ENCODE results near the gene PTPRD. TPM values are rescaled to one million over a fixed set of nuclear protein-coding genes. Genes with fewer than 3 reads are reported as not detected.

The PTPRD gene
- total and polyA plus RNA-seq, 2 of the 4 experiments (the other 2 are of a cell fraction), result 0.07 to 0.18 TPM

GRCh38 chr9:8961186-8961851, 1651.5 kb downstream of the PTPRD start:
- H3K9me3 ChIP-seq (ENCODE audit: control insufficient read depth, insufficient read depth, low read length), result peaks cover 2% of the 10 kb centered on the region; the same call in 1 of the 2 replicates
- no peak overlapping the region for H3K56ac ChIP-seq (ENCODE audit: extremely low read depth, insufficient read depth, low read length)
- BruUV-seq (replicated peaks), result no TSS peak
- H3K4me2 ChIP-seq (ENCODE audit: low read depth, low read length), result no peak overlapping the region
- ChIA-PET POLR2A (ENCODE audit: unreplicated experiment) (no interaction called here), CTCF (no interaction called here)
- H4K91ac ChIP-seq (ENCODE audit: insufficient read depth, low read depth, low read length), result no peak overlapping the region
- WGBS, 2 experiments (ENCODE audit: extremely low coverage in 2 of 2, insufficient read length in 1 of 2), result 43% methylated on average over 2 of the region's 4 CpGs; no CpG with 5 or more reads in 1 of the 2 experiments
- no peak overlapping the region for H3K27ac ChIP-seq (ENCODE audit: insufficient read depth, low read length)
- H3K9me1 ChIP-seq (ENCODE audit: insufficient read depth, low read length), result no peaks in the 10 kb centered on the region
- H3K79me1 ChIP-seq (ENCODE audit: low read depth in 1 of 2, low read length in 2 of 2), result no peaks in the 10 kb centered on the region
- ATAC-seq (ENCODE audit: low read depth) (no peak), DNase-seq (no peak)
- intact Hi-C loops (cut with micrococcal nuclease), result no loop called here
- no peaks in the 10 kb centered on the region for H3K4me1 ChIP-seq (ENCODE audit: control insufficient read depth, insufficient read depth, low read length)
- H2AFZ ChIP-seq (replicated peaks; ENCODE audit: low read length, poor library complexity), result no peak overlapping the region
- no peak overlapping the region for H2AK9ac ChIP-seq (replicated peaks; ENCODE audit: low read depth, low read length, poor library complexity)
- H4K8ac ChIP-seq (ENCODE audit: low read depth in 2 of 2, low read length in 2 of 2), result no peak overlapping the region
- H3K18ac ChIP-seq (ENCODE audit: low read depth, low read length), result no peak overlapping the region
- H3K4ac ChIP-seq (ENCODE audit: low read depth, low read length), result no peak overlapping the region
- no peak overlapping the region for H2BK120ac ChIP-seq (ENCODE audit: low read depth, low read length)
- H3K4me3 ChIP-seq (ENCODE audit: insufficient read depth, low read depth, low read length), result no peak overlapping the region
- TF ChIP-seq BHLHE40 (IDR thresholded peaks at IDR 0.05; ENCODE audit: low read depth, low read length) (no peak), MAZ (IDR thresholded peaks at IDR 0.05; ENCODE audit: borderline replicate concordance, low read depth, low read length) (no peak), CHD1 (IDR thresholded peaks at IDR 0.05; ENCODE audit: low read depth, low read length) (no peak), MAFK (IDR thresholded peaks at IDR 0.05; ENCODE audit: low read depth, low read length) (no peak), RCOR1 (IDR thresholded peaks at IDR 0.05; ENCODE audit: insufficient replicate concordance, low read length) (no peak), USF2 (IDR thresholded peaks at IDR 0.05; ENCODE audit: low read depth, low read length) (no peak), ELK1 (IDR thresholded peaks at IDR 0.05; ENCODE audit: borderline replicate concordance, low read depth, low read length) (no peak), MXI1 (IDR thresholded peaks at IDR 0.05; ENCODE audit: borderline replicate concordance, low read depth, low read length) (no peak), POLR2A (IDR thresholded peaks at IDR 0.05; ENCODE audit: low read depth, low read length) (no peak), RFX5 (IDR thresholded peaks at IDR 0.05; ENCODE audit: low read depth, low read length) (no peak), NFE2L2 (IDR thresholded peaks at IDR 0.05; ENCODE audit: low read depth, low read length) (no peak), CEBPB (IDR thresholded peaks at IDR 0.05; ENCODE audit: low read depth, low read length) (no peak), RAD21 (IDR thresholded peaks at IDR 0.05; ENCODE audit: low read length) (no peak), SMC3 (IDR thresholded peaks at IDR 0.05; ENCODE audit: low read depth, low read length) (no peak), FOS (IDR thresholded peaks at IDR 0.05; ENCODE audit: low read depth, low read length) (no peak)
- TF ChIP-seq, protein P1, sequence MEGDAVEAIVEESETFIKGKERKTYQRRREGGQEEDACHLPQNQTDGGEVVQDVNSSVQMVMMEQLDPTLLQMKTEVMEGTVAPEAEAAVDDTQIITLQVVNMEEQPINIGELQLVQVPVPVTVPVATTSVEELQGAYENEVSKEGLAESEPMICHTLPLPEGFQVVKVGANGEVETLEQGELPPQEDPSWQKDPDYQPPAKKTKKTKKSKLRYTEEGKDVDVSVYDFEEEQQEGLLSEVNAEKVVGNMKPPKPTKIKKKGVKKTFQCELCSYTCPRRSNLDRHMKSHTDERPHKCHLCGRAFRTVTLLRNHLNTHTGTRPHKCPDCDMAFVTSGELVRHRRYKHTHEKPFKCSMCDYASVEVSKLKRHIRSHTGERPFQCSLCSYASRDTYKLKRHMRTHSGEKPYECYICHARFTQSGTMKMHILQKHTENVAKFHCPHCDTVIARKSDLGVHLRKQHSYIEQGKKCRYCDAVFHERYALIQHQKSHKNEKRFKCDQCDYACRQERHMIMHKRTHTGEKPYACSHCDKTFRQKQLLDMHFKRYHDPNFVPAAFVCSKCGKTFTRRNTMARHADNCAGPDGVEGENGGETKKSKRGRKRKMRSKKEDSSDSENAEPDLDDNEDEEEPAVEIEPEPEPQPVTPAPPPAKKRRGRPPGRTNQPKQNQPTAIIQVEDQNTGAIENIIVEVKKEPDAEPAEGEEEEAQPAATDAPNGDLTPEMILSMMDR (conservative IDR thresholded peaks at IDR 0.05; ENCODE audit: low read depth, low read length), result no peak
- in situ Hi-C loops (cut with MboI; ENCODE audit: low sequenced_read_pairs), result no loop called here
- no peak overlapping the region for H2BK20ac ChIP-seq (ENCODE audit: low read depth, low read length)
- H4K20me1 ChIP-seq (ENCODE audit: insufficient read depth, low read length), result no peaks in the 10 kb centered on the region
- no peak overlapping the region for H2BK15ac ChIP-seq (ENCODE audit: low read depth, low read length)
- H3K9ac ChIP-seq (ENCODE audit: low read depth, low read length), result no peak overlapping the region
- dilution Hi-C loops (cut with HindIII; ENCODE audit: low sequenced_read_pairs, unreplicated experiment), result no loop called here
- no peak overlapping the region for H2AK5ac ChIP-seq (ENCODE audit: low read depth, low read length)
- no peak overlapping the region for H2BK5ac ChIP-seq (ENCODE audit: low read depth, low read length, poor library complexity, severe bottlenecking)
- no peak overlapping the region for H3K23ac ChIP-seq (ENCODE audit: low read depth, low read length)
- no peaks in the 10 kb centered on the region for H3K36me3 ChIP-seq (ENCODE audit: control insufficient read depth, insufficient read depth, low read length)
- no peaks in the 10 kb centered on the region for H3K27me3 ChIP-seq (ENCODE audit: control insufficient read depth, insufficient read depth, low read length)
- H4K5ac ChIP-seq (ENCODE audit: low read depth, low read length), result no peak overlapping the region
- H3K14ac ChIP-seq (replicated peaks; ENCODE audit: low read depth, low read length), result no peak overlapping the region
